ENCODE data around the gene TRIM47.

TRIM47 gene

GRCh38 chr17:75825748-75826370, 52.5 kb downstream of the TRIM47 start:
- no peak overlapping the region for H3K4me2 ChIP-seq (ENCODE audit: low read depth, low read length)
- H3K9me2 ChIP-seq (replicated peaks; ENCODE audit: insufficient read depth, low read length) = no peaks in the 10 kb centered on the region

GRCh38 chr17:75825149-75825552, 53.2 kb downstream of the TRIM47 start:
- H3K9ac ChIP-seq (ENCODE audit: low read length) = no peak overlapping the region
- no peak overlapping the region for H3K4me2 ChIP-seq (ENCODE audit: low read depth, low read length)
- H3K9me2 ChIP-seq (replicated peaks; ENCODE audit: insufficient read depth, low read length) = no peaks in the 10 kb centered on the region
- H3K27me3 ChIP-seq (replicated peaks; ENCODE audit: insufficient read depth, low read length) = no peaks in the 10 kb centered on the region
- H3F3A ChIP-seq (ENCODE audit: insufficient read depth, low read length) = no peaks in the 10 kb centered on the region; the same call in 1 of the 2 replicates
- peaks cover 9% of the 10 kb centered on the region for H3K4me1 ChIP-seq (ENCODE audit: low read length)
- no peaks in the 10 kb centered on the region for H3K9me3 ChIP-seq (replicated peaks; ENCODE audit: insufficient read depth, low read length)
- no peaks in the 10 kb centered on the region for H4K20me1 ChIP-seq (ENCODE audit: insufficient read depth, low read length)
- H3K27ac ChIP-seq (ENCODE audit: low read length) = no peak overlapping the region
- H3K79me2 ChIP-seq (ENCODE audit: low read length) = no peaks in the 10 kb centered on the region
- H2AFZ ChIP-seq (ENCODE audit: low read length) = no peak overlapping the region
- no peak for DNase-seq
- TF ChIP-seq EZH2phosphoT487 (IDR thresholded peaks at IDR 0.05; ENCODE audit: low read length) = no peak
- no peak for TF ChIP-seq EZH2 (optimal IDR thresholded peaks at IDR 0.05; ENCODE audit: low read depth, low read length)
- no peaks in the 10 kb centered on the region for H3K36me3 ChIP-seq (replicated peaks; ENCODE audit: insufficient read depth, low read length)
- no peak overlapping the region for H3K4me3 ChIP-seq (ENCODE audit: low read length)

More at GRCh38 chr17:75825748-75826370, 52.5 kb downstream of the TRIM47 start:
- Histone ChIP-seq H3K27ac (ENCODE audit: low read length) (no peak overlapping the region), H3K79me2 (ENCODE audit: low read length) (no peaks in the 10 kb centered on the region), H3K27me3 (replicated peaks; ENCODE audit: insufficient read depth, low read length) (no peaks in the 10 kb centered on the region), H4K20me1 (ENCODE audit: insufficient read depth, low read length) (no peaks in the 10 kb centered on the region), H3K4me3 (ENCODE audit: low read length) (no peak overlapping the region), H3K36me3 (replicated peaks; ENCODE audit: insufficient read depth, low read length) (no peaks in the 10 kb centered on the region), H3K4me1 (ENCODE audit: low read length) (peaks cover 9% of the 10 kb centered on the region), H3K9ac (ENCODE audit: low read length) (no peak overlapping the region), H2AFZ (ENCODE audit: low read length) (no peak overlapping the region), H3F3A (ENCODE audit: insufficient read depth, low read length) (no peaks in the 10 kb centered on the region; the same call in 1 of the 2 replicates), H3K9me3 (replicated peaks; ENCODE audit: insufficient read depth, low read length) (no peaks in the 10 kb centered on the region)
- TF ChIP-seq, protein P1, sequence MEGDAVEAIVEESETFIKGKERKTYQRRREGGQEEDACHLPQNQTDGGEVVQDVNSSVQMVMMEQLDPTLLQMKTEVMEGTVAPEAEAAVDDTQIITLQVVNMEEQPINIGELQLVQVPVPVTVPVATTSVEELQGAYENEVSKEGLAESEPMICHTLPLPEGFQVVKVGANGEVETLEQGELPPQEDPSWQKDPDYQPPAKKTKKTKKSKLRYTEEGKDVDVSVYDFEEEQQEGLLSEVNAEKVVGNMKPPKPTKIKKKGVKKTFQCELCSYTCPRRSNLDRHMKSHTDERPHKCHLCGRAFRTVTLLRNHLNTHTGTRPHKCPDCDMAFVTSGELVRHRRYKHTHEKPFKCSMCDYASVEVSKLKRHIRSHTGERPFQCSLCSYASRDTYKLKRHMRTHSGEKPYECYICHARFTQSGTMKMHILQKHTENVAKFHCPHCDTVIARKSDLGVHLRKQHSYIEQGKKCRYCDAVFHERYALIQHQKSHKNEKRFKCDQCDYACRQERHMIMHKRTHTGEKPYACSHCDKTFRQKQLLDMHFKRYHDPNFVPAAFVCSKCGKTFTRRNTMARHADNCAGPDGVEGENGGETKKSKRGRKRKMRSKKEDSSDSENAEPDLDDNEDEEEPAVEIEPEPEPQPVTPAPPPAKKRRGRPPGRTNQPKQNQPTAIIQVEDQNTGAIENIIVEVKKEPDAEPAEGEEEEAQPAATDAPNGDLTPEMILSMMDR (IDR thresholded peaks at IDR 0.05; ENCODE audit: low read length) = no peak
- TF ChIP-seq EZH2phosphoT487 (IDR thresholded peaks at IDR 0.05; ENCODE audit: low read length) (no peak), EZH2 (optimal IDR thresholded peaks at IDR 0.05; ENCODE audit: low read depth, low read length) (no peak)
- DNase-seq = no peak

DNA sequence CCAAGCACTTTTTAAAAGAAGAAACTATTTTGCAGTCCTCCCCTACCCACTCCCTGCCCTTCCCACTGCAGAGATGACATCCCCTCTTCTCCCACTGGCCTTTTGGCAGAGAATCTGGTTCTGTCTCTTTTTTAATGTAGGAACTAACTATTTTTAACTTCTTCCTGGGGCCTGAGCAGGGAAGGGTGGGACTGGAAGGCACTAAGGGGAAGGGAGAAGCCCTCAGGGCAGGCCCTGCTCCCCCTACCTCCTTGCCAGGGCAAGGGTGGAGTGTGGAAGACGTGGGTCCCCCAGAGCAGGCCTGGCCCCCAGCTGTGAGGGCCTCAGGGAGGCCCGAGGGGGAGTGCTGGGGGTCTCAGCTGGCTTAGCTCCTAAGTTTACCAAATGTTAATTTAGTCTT, 53.7 kb downstream of the TRIM47 start:
- DNase-seq = no peak
- no peaks in the 10 kb centered on the region for H4K20me1 ChIP-seq (ENCODE audit: insufficient read depth, low read length)
- no peak overlapping the region for H3K27ac ChIP-seq (ENCODE audit: low read length)
- H3F3A ChIP-seq (ENCODE audit: insufficient read depth, low read length) = no peaks in the 10 kb centered on the region; the same call in 1 of the 2 replicates
- H3K79me2 ChIP-seq (ENCODE audit: low read length) = no peaks in the 10 kb centered on the region
- H3K27me3 ChIP-seq (replicated peaks; ENCODE audit: insufficient read depth, low read length) = no peaks in the 10 kb centered on the region
- no peak overlapping the region for H3K4me3 ChIP-seq (ENCODE audit: low read length)
- no peaks in the 10 kb centered on the region for H3K9me2 ChIP-seq (replicated peaks; ENCODE audit: insufficient read depth, low read length)
- H2AFZ ChIP-seq (ENCODE audit: low read length) = no peak overlapping the region
- no peak overlapping the region for H3K9ac ChIP-seq (ENCODE audit: low read length)
- no peak overlapping the region for H3K4me2 ChIP-seq (ENCODE audit: low read depth, low read length)
- no peaks in the 10 kb centered on the region for H3K9me3 ChIP-seq (replicated peaks; ENCODE audit: insufficient read depth, low read length)
- H3K36me3 ChIP-seq (replicated peaks; ENCODE audit: insufficient read depth, low read length) = no peaks in the 10 kb centered on the region
- H3K4me1 ChIP-seq (ENCODE audit: low read length) = peaks cover 9% of the 10 kb centered on the region
- no peak for TF ChIP-seq EZH2 (optimal IDR thresholded peaks at IDR 0.05; ENCODE audit: low read depth, low read length)
- TF ChIP-seq, protein P1 (IDR thresholded peaks at IDR 0.05; ENCODE audit: low read length) = no peak
- TF ChIP-seq EZH2phosphoT487 (IDR thresholded peaks at IDR 0.05; ENCODE audit: low read length) = no peak

Measured in MM.1S (cell line).